HCT116 (cell line): ENCODE data around the gene DLG2.

ENCODE experiments used
- ATF3 ChIP-seq: IDR thresholded peaks from 2 replicates; pipeline ENCODE4 v1.6.1; 2012
- CEBPB ChIP-seq: IDR thresholded peaks from 2 replicates; pipeline ENCODE4 v1.6.1; 2012; ENCODE audit warnings: low read depth
- CTCF ChIP-seq, 3 experiments: fragments of 200-600 bp in 1 of 3; sonication (generic) in 1 of 3; IDR thresholded peaks in 2 of 3; conservative IDR thresholded peaks in 1 of 3; 2 replicates each; pipeline ENCODE4 v1.5.1; 2012 to 2017; ENCODE audit warnings: low read depth in 2 of 3, low read length in 2 of 3, antibody characterized with exemption in 1 of 3, borderline replicate concordance in 1 of 3, control low read depth in 1 of 3, mild to moderate bottlenecking in 1 of 3, mixed read lengths in 1 of 3, mixed run types in 1 of 3, moderate library complexity in 1 of 3; ENCODE audit not compliant: insufficient read depth in 1 of 3
- EGR1 ChIP-seq: IDR thresholded peaks from 2 replicates; pipeline ENCODE4 v1.6.1; 2012; ENCODE audit warnings: low read depth
- EZH2 ChIP-seq: fragments of 200-600 bp; sonication (generic); IDR thresholded peaks from 2 replicates; pipeline ENCODE4 v1.6.1; 2017; ENCODE audit warnings: antibody characterized with exemption, mixed run types
- EZH2phosphoT487 ChIP-seq: fragments of 200-600 bp; IDR thresholded peaks from 2 replicates; pipeline ENCODE4 v1.6.1; 2018; ENCODE audit warnings: antibody characterized with exemption, borderline replicate concordance
- POLR2A ChIP-seq: IDR thresholded peaks from 2 replicates; pipeline ENCODE4 v1.7.0; 2011; ENCODE audit warnings: borderline replicate concordance; ENCODE audit not compliant: insufficient read depth, insufficient read length; ENCODE audit errors: extremely low read depth
- POLR2AphosphoS5 ChIP-seq: IDR thresholded peaks from 2 replicates; pipeline ENCODE4 v1.6.1; 2011; ENCODE audit warnings: mild to moderate bottlenecking, low read depth, low read length, moderate library complexity
- RAD21 ChIP-seq: IDR thresholded peaks from 2 replicates; pipeline ENCODE4 v1.6.1; 2012; ENCODE audit warnings: low read depth, mild to moderate bottlenecking
- REST ChIP-seq: IDR thresholded peaks from 2 replicates; pipeline ENCODE4 v1.6.1; 2012; ENCODE audit warnings: low read depth
- SIN3A ChIP-seq: IDR thresholded peaks from 2 replicates; pipeline ENCODE4 v1.6.1; 2012; ENCODE audit warnings: low read depth
- SP1 ChIP-seq: IDR thresholded peaks from 2 replicates; pipeline ENCODE4 v1.6.1; 2012; ENCODE audit warnings: low read depth
- SRF ChIP-seq: IDR thresholded peaks from 2 replicates; pipeline ENCODE4 v1.6.1; 2012; ENCODE audit warnings: low read depth
- ZNF274 ChIP-seq: fragments of 200-500 bp; sonication (Bioruptor generic); IDR thresholded peaks from 2 replicates; pipeline ENCODE4 v1.6.1; 2014; ENCODE audit warnings: mild to moderate bottlenecking, low read depth, low read length, inconsistent platforms

- TF ChIP-seq EGR1 (no peak), EZH2 (no peak), RAD21 (no peak), ATF3 (no peak), POLR2A (no peak), POLR2AphosphoS5 (no peak), CEBPB (no peak), CTCF (IDR thresholded peaks at IDR 0.05 in 2 of 3, conservative IDR thresholded peaks at IDR 0.05 in 1 of 3; ENCODE audit: borderline replicate concordance in 1 of 3, insufficient read depth in 1 of 3, low read depth in 2 of 3, low read length in 2 of 3) (no peak), EZH2phosphoT487 (no peak), REST (no peak), ZNF274 (no peak), SIN3A (no peak), SP1 (no peak), SRF (no peak)
Measured at GRCh38 chr11:84497181-84497580, 1130.0 kb downstream of the DLG2 start.
